Measurements from ENCODE around the gene RAPSN. TPM values are rescaled to one million over a fixed set of nuclear protein-coding genes. Genes with fewer than 3 reads are reported as not detected.

Gene RAPSN
- total and polyA plus RNA-seq, 2 experiments from 2014 or later: not detected

DNA sequence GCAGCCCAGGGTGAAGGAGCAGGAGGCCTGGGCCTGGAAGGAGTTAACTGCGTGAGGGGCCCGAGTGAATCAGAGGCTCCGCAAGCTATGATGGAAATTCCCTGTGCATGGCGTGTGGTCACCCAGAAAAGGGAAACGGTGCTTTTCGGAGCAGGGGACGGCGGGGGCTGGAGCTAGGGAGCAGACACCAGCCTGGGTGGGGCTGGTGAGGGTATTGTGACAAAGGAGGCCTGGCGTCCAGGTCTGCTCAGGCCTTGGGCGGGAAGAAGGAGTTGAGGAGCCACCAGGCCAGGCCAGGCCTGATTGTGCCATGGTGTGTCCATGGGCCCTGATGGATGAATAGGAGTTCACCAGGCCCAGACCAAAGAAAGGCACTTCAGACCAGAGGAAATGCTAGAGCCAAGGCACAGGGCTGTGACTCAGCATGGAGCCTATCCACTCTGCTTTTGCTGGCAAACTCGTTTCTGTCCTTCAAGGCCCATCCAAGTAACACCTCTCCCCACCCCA, 57.8 kb downstream of the RAPSN start:
- TF ChIP-seq, protein P1, sequence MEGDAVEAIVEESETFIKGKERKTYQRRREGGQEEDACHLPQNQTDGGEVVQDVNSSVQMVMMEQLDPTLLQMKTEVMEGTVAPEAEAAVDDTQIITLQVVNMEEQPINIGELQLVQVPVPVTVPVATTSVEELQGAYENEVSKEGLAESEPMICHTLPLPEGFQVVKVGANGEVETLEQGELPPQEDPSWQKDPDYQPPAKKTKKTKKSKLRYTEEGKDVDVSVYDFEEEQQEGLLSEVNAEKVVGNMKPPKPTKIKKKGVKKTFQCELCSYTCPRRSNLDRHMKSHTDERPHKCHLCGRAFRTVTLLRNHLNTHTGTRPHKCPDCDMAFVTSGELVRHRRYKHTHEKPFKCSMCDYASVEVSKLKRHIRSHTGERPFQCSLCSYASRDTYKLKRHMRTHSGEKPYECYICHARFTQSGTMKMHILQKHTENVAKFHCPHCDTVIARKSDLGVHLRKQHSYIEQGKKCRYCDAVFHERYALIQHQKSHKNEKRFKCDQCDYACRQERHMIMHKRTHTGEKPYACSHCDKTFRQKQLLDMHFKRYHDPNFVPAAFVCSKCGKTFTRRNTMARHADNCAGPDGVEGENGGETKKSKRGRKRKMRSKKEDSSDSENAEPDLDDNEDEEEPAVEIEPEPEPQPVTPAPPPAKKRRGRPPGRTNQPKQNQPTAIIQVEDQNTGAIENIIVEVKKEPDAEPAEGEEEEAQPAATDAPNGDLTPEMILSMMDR (IDR thresholded peaks at IDR 0.05; ENCODE audit: low read depth, low read length): no peak
- peaks cover 15% of the 10 kb centered on the region for H3K4me1 ChIP-seq (ENCODE audit: low read depth)

GRCh38 chr11:47390422-47390760, 58.5 kb downstream of the RAPSN start:
- TF ChIP-seq, protein P1 (IDR thresholded peaks at IDR 0.05; ENCODE audit: low read depth, low read length): no peak
- Histone ChIP-seq H3K27me3 (no peaks in the 10 kb centered on the region), H3K36me3 (no peaks in the 10 kb centered on the region), H3K4me3 (no peak overlapping the region), H3K9me3 (ENCODE audit: low read depth) (no peaks in the 10 kb centered on the region), H3K27ac (no peak overlapping the region), H3K4me1 (ENCODE audit: low read depth) (peaks cover 15% of the 10 kb centered on the region)
- no peak for DNase-seq (ENCODE audit: low read depth in 1 of 2, low spot score in 1 of 2)

More for the DNA sequence above, 57.8 kb downstream of the RAPSN start:
- no peak for DNase-seq (ENCODE audit: low read depth in 1 of 2, low spot score in 1 of 2)
- no peaks in the 10 kb centered on the region for H3K9me3 ChIP-seq (ENCODE audit: low read depth)
- no peak overlapping the region for H3K4me3 ChIP-seq
- no peak overlapping the region for H3K27ac ChIP-seq
- no peaks in the 10 kb centered on the region for H3K36me3 ChIP-seq
- no peaks in the 10 kb centered on the region for H3K27me3 ChIP-seq

GRCh38 chr11:47389577-47390421, 59.1 kb downstream of the RAPSN start:
- H3K27ac ChIP-seq: no peak overlapping the region
- no peak overlapping the region for H3K4me3 ChIP-seq
- H3K36me3 ChIP-seq: no peaks in the 10 kb centered on the region
- H3K9me3 ChIP-seq (ENCODE audit: low read depth): no peaks in the 10 kb centered on the region
- peaks cover 15% of the 10 kb centered on the region for H3K4me1 ChIP-seq (ENCODE audit: low read depth)
- DNase-seq (ENCODE audit: low read depth in 1 of 2, low spot score in 1 of 2): no peak
- TF ChIP-seq, protein P1 (IDR thresholded peaks at IDR 0.05; ENCODE audit: low read depth, low read length): no peak
- no peaks in the 10 kb centered on the region for H3K27me3 ChIP-seq

DNA sequence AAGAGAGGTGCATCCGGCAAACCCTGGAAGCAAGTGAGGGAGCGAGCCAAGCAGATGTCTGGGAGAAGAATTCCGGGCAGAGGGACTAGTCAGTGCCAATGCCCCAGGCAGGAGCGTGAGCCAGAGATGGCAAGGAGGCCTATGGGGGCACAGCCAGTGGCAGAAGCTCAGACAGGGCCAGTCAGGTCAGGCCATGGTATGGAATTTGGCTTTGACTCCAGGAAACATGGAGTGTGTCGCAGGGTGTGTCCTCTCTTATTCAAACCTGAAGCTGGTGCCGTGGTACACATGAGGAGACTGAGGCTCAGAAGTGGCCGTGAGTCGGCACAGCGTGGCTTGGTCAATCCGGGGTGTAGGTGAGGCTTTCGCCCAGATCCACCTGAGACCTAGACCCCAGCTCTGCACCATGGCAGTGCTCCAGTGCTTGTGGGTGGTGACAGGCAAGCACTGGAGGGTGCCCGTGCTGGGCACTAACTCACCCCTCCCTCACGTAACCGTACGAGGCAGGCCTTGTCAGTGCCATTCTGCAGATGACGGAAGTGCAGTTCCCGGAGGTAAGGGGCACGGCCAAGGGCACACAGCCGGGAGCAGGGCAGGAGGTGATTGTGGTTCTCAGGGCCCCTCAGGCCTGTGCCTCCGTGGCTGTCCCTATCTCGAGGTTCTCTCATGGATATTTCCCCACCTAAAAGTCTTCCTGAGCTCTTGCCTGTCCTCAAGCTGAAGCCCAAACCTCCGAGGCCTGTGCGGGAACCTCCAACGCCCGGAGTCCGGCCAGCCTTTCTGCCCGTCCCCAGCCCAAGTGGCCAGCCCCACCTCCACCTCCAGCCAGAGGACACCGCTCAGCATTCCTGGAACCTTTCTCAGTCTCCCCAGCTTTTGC, 60.0 kb downstream of the RAPSN start:
- peaks cover 15% of the 10 kb centered on the region for H3K4me1 ChIP-seq (ENCODE audit: low read depth)
- TF ChIP-seq, protein P1 (IDR thresholded peaks at IDR 0.05; ENCODE audit: low read depth, low read length): no peak
- no peak overlapping the region for H3K4me3 ChIP-seq
- no peak for DNase-seq (ENCODE audit: low read depth in 1 of 2, low spot score in 1 of 2)
- H3K36me3 ChIP-seq: no peaks in the 10 kb centered on the region
- no peak overlapping the region for H3K27ac ChIP-seq
- no peaks in the 10 kb centered on the region for H3K9me3 ChIP-seq (ENCODE audit: low read depth)
- H3K27me3 ChIP-seq: no peaks in the 10 kb centered on the region

DNA sequence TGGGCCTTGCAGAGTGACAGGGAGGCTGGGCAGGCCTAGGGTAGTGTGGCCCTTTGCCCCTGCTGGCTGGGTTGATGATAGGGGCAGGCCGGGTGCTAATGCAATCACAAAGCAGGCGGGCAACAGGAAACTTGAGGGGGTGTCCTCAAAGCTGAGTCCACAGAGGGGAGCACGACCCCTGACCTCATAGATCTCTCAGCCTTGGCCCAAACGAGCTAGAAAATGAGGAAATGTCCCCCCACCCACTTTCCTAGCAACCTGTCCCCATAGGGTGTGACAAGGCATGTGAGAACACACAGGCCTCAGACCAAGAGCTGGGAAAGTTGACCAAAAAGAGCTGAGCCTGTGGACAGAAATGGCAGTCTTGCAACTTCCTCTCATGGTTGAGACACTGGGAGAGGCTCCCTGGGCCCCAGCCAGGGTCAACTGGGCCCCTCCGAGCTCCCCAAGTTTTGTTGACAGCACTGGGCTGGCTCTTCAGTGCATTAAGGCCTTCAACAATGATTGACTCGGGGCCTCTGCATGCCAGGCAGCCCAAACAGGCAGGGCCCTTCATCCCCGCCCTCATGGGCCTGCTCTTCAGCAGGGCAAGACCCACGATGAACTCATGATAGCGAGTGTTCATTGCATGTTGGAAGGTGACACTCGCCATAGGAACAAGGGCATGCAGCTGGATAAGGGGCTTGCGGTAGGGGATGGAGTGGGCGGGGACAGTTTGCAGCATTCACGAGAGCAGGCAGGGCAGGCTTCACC, 60.8 kb downstream of the RAPSN start:
- H3K27me3 ChIP-seq: no peaks in the 10 kb centered on the region
- no peak for DNase-seq (ENCODE audit: low read depth in 1 of 2, low spot score in 1 of 2)
- H3K4me1 ChIP-seq (ENCODE audit: low read depth): peaks cover 6% of the 10 kb centered on the region
- H3K4me3 ChIP-seq: no peak overlapping the region
- TF ChIP-seq, protein P1 (IDR thresholded peaks at IDR 0.05; ENCODE audit: low read depth, low read length): no peak
- H3K9me3 ChIP-seq (ENCODE audit: low read depth): no peaks in the 10 kb centered on the region
- no peaks in the 10 kb centered on the region for H3K36me3 ChIP-seq
- no peak overlapping the region for H3K27ac ChIP-seq

Data from cardiac muscle cell (in vitro differentiated cells and primary cell).